Activated CD4-positive, CD25-positive, alpha-beta regulatory T cell treated with anti-CD3 and anti-CD28 coated beads, Interleukin-2, amount 50 U/mL, for 16 hours (primary cell): ENCODE results near the gene MAP2K7.

ENCODE experiments used
- DNase-seq: peaks from one replicate; pipeline ENCODE4 v3.0.0-alpha.2; 2020; ENCODE audit warnings: low read depth, low spot score

Gene MAP2K7

GRCh38 chr19:7961920-7962626 is 58.4 kb downstream of the MAP2K7 start:
- no peak for DNase-seq

GRCh38 chr19:7962644-7963268 is 59.1 kb downstream of the MAP2K7 start:
- DNase-seq = no peak

GRCh38 chr19:7963566-7963965 is 59.9 kb downstream of the MAP2K7 start:
- no peak for DNase-seq
